HCT116 (cell line): ENCODE results near the gene SEC24D. TPM values are rescaled to one million over a fixed set of nuclear protein-coding genes. Genes with fewer than 3 reads are reported as not detected.

ENCODE experiments used
- ATAC-seq: fragments of 200-7000 bp; cut with Tn5 transposase; 2 replicates; pipeline ENCODE4 v1.9.1; 2020; ENCODE audit warnings: mild to moderate bottlenecking, moderate library complexity
- BruUV-seq: library from RNA; stranded (reverse); fragments of 400-500 nt; replicated peaks from 2 replicates; lab custom pipeline; 2021; lab: Mats Ljungman, UMichigan
- CTCF ChIA-PET: fragments of 300-600 bp; sonication (Branson Sonifier 250); formaldehyde crosslinking; loops from one replicate; lab custom pipeline; 2021; ENCODE audit warnings: antibody characterized with exemption; lab: Charles Lee
- POLR2A ChIA-PET: fragments of 300-600, 350-600 bp; sonication (Branson Sonifier 250); formaldehyde crosslinking; loops from one replicate; lab custom pipeline; 2021; ENCODE audit warnings: antibody characterized with exemption; lab: Charles Lee
- RAD21 ChIA-PET, 2 experiments: fragments of 300-600 bp; sonication (Branson Sonifier 250); formaldehyde crosslinking; loops; one replicate each; lab custom pipeline; 2023; ENCODE audit warnings: low total read pairs in 2 of 2; ENCODE audit not compliant: uncharacterized antibody in 2 of 2, unreplicated experiment in 2 of 2, low non-redundant PET in 1 of 2; lab: Charles Lee
- DNase-seq: peaks from one replicate; pipeline ENCODE4 v3.0.0-alpha.2; 2010; ENCODE audit warnings: low read depth, low spot score
- H2AFZ ChIP-seq: fragments of 200-600 bp; shearing (Covaris generic), sonication (generic); 2 replicates; pipeline ENCODE4 v1.6.1; 2017; ENCODE audit warnings: low read depth, mixed run types, mixed read lengths, antibody characterized with exemption, low read length; ENCODE audit not compliant: poor library complexity, severe bottlenecking
- H3K27ac ChIP-seq: 2 replicates; pipeline ENCODE4 v1.5.1; 2012; ENCODE audit warnings: low read depth, low read length
- H3K27me3 ChIP-seq: fragments of 200-600 bp; sonication (generic); 2 replicates; pipeline ENCODE4 v1.6.1; 2016; ENCODE audit warnings: mixed run types, low read length, mixed read lengths; ENCODE audit not compliant: insufficient read depth
- H3K36me3 ChIP-seq, 2 experiments: fragments of 200-500 bp in 1 of 2; fragments of 200-600 bp in 1 of 2; sonication (Bioruptor generic) in 1 of 2; sonication (generic) in 1 of 2; 2 replicates each; pipeline versions ENCODE4 v1.5.1 to v1.6.1; 2014 to 2016; ENCODE audit warnings: low read length in 2 of 2, inconsistent platforms in 1 of 2, mixed read lengths in 1 of 2, mixed run types in 1 of 2; ENCODE audit not compliant: insufficient read depth in 2 of 2, control insufficient read depth in 1 of 2
- H3K4me1 ChIP-seq, 2 experiments: fragments of 200-600 bp in 1 of 2; sonication (generic) in 1 of 2; 2 replicates each; pipeline versions ENCODE4 v1.5.1 to v1.6.1; 2012 to 2017; ENCODE audit warnings: low read length in 2 of 2, inconsistent platforms in 1 of 2, mild to moderate bottlenecking in 1 of 2, mixed read lengths in 1 of 2, mixed run types in 1 of 2, moderate library complexity in 1 of 2; ENCODE audit not compliant: insufficient read depth in 2 of 2, control insufficient read depth in 1 of 2
- H3K4me2 ChIP-seq: fragments of 200-600 bp; sonication (generic); 2 replicates; pipeline ENCODE4 v1.6.1; 2017; ENCODE audit warnings: mixed run types, low read length, mixed read lengths
- H3K4me3 ChIP-seq, 2 experiments: fragments of 200-600 bp in 1 of 2; sonication (generic) in 1 of 2; replicated peaks in 1 of 2; 2 replicates each; pipeline ENCODE4 v1.5.1; 2011 to 2016; ENCODE audit warnings: low read length in 2 of 2, control low read depth in 1 of 2, low read depth in 1 of 2, mild to moderate bottlenecking in 1 of 2, mixed read lengths in 1 of 2, mixed run types in 1 of 2
- H3K79me2 ChIP-seq: fragments of 200-600 bp; sonication (generic); 2 replicates; pipeline ENCODE4 v1.6.1; 2017; ENCODE audit warnings: mild to moderate bottlenecking, mixed run types, low read length, moderate library complexity, mixed read lengths; ENCODE audit not compliant: insufficient read depth
- H3K9ac ChIP-seq: fragments of 200-600 bp; sonication (generic); 2 replicates; pipeline ENCODE4 v1.6.1; 2016; ENCODE audit warnings: low read length, mixed read lengths
- H3K9me2 ChIP-seq: fragments of 200-600 bp; sonication (generic), shearing (Covaris generic); 2 replicates; pipeline ENCODE4 v1.6.1; 2017; ENCODE audit warnings: mixed run types, mild to moderate bottlenecking, moderate library complexity; ENCODE audit not compliant: insufficient read depth
- H3K9me3 ChIP-seq, 2 experiments: fragments of 200-500 bp in 1 of 2; fragments of 200-600 bp in 1 of 2; sonication (Bioruptor generic) in 1 of 2; sonication (generic) in 1 of 2; 2 replicates each; pipeline ENCODE4 v1.6.1; 2014 to 2017; ENCODE audit warnings: low read length in 2 of 2, mixed read lengths in 2 of 2, inconsistent platforms in 1 of 2, low read depth in 1 of 2, mild to moderate bottlenecking in 1 of 2, mixed run types in 1 of 2, moderate library complexity in 1 of 2; ENCODE audit not compliant: control insufficient read depth in 1 of 2, insufficient read depth in 1 of 2
- H4K20me1 ChIP-seq: fragments of 200-600 bp; sonication (generic), shearing (Covaris generic); 2 replicates; pipeline ENCODE4 v1.6.1; 2017; ENCODE audit warnings: mixed run types, mild to moderate bottlenecking, moderate library complexity; ENCODE audit not compliant: insufficient read depth
- ATF3 ChIP-seq: IDR thresholded peaks from 2 replicates; pipeline ENCODE4 v1.6.1; 2012
- EZH2 ChIP-seq: fragments of 200-600 bp; sonication (generic); IDR thresholded peaks from 2 replicates; pipeline ENCODE4 v1.6.1; 2017; ENCODE audit warnings: antibody characterized with exemption, mixed run types
- JUND ChIP-seq: IDR thresholded peaks from 2 replicates; pipeline ENCODE4 v1.6.1; 2012
- REST ChIP-seq: IDR thresholded peaks from 2 replicates; pipeline ENCODE4 v1.6.1; 2012; ENCODE audit warnings: low read depth
- ZBTB33 ChIP-seq: IDR thresholded peaks from 2 replicates; pipeline ENCODE4 v1.6.1; 2011; ENCODE audit warnings: mild to moderate bottlenecking, low read length, moderate library complexity; ENCODE audit not compliant: insufficient replicate concordance; ENCODE audit errors: extremely low read depth
- ZNF274 ChIP-seq: fragments of 200-500 bp; sonication (Bioruptor generic); IDR thresholded peaks from 2 replicates; pipeline ENCODE4 v1.6.1; 2014; ENCODE audit warnings: mild to moderate bottlenecking, low read depth, low read length, inconsistent platforms
- intact Hi-C: fragments of 100-400 bp; cut with micrococcal nuclease; formaldehyde crosslinking; loops from 2 replicates; pipeline ENCODE4 v1.10.0; 2022
- total RNA-seq: library from RNA; stranded (reverse); gene quantifications from one replicate; pipeline ENCODE4 v1.2.1, GENCODE V29; 2021; ENCODE audit not compliant: unreplicated experiment

The SEC24D gene
- total RNA-seq, 1 experiment from 2014 or later, result 28.5 TPM

GRCh38 chr4:118846979-118847378 lies 11.1 kb upstream of the SEC24D start:
- ATAC-seq (no peak), DNase-seq (no peak)
- Histone ChIP-seq H3K9ac (no peak overlapping the region), H3K27me3 (no peaks in the 10 kb centered on the region), H3K4me3 (no peak overlapping the region), H3K9me3 (no peaks in the 10 kb centered on the region), H3K4me1 (peaks cover 9 to 22% of the 10 kb centered on the region in 2 experiments), H3K36me3 (no peaks in the 10 kb centered on the region), H4K20me1 (no peaks in the 10 kb centered on the region), H3K9me2 (no peaks in the 10 kb centered on the region), H3K79me2 (no peaks in the 10 kb centered on the region), H3K27ac (no peak overlapping the region), H3K4me2 (no peak overlapping the region), H2AFZ (no peak overlapping the region)
- ChIA-PET POLR2A (interaction anchor here (1.2 kb wide), 1 partner anchor 12 kb away, joined by 3 read pairs; no protein-coding TSS in a partner anchor), RAD21 (no interaction called here), CTCF (no interaction called here)
- intact Hi-C loops, result no loop called here
- TF ChIP-seq REST (no peak), EZH2 (no peak), JUND (no peak), ATF3 (no peak), ZNF274 (no peak), ZBTB33 (no peak)
- BruUV-seq, result no TSS peak
